ENCODE data around the gene TSPAN31. TPM values are rescaled to one million over a fixed set of nuclear protein-coding genes. Genes with fewer than 3 reads are reported as not detected.
A peak's percentile ranks its signal among the peaks of the same experiment; 100 is the strongest.

Gene TSPAN31, protein sequence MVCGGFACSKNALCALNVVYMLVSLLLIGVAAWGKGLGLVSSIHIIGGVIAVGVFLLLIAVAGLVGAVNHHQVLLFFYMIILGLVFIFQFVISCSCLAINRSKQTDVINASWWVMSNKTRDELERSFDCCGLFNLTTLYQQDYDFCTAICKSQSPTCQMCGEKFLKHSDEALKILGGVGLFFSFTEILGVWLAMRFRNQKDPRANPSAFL
- total RNA-seq (2021; fragmentation: NEBNext Ultra II Directional; extraction: Animal tissue kit (Norgen Biotek cat#: 25700)) (15.2 and 15.8 TPM in 2 replicates), polyA plus RNA-seq (2011; rRNA removed) (23.3 and 31.4 TPM in 2 replicates), polyA minus RNA-seq (2011; rRNA and poly(A)+ RNA removed) (26.3 and 33.9 TPM in 2 replicates)
- polyA plus RNA-seq (2011; cell fraction: cytosol; rRNA removed): 22.7 TPM
- 12.1 TPM for polyA plus RNA-seq (2011; cell fraction: nucleus; rRNA removed)
- polyA plus RNA-seq (2012, experiment 1 of 2): 14.1 to 22.6 TPM (median 19.5 TPM) in 4 replicates
- polyA plus RNA-seq (2012, experiment 2 of 2): 20.3 TPM
- polyA plus RNA-seq (2013, experiment 1 of 2): 15.8 TPM
- 17.6 TPM for polyA plus RNA-seq (2013, experiment 2 of 2)
- polyA minus RNA-seq (2011; cell fraction: cytosol; rRNA and poly(A)+ RNA removed): 11.2 TPM
- polyA minus RNA-seq (2011; cell fraction: nucleus; rRNA and poly(A)+ RNA removed): 15.2 TPM
- long read RNA-seq, experiment 1, partial matches to known transcripts: 0 of 4 reads
- long read RNA-seq, experiment 1, other reads (novel, unspliced or antisense): 1 of 4 reads
- long read RNA-seq, experiment 2, transcript TSPAN31-201 (6 exons, 1,849 nt): major isoform, 10 of 12 reads
- long read RNA-seq, experiment 2, partial matches to known transcripts: 0 of 12 reads
- long read RNA-seq, experiment 2, other reads (novel, unspliced or antisense): 2 of 12 reads

GRCh38 chr12:57744777-57745484, at the start of gene TSPAN31:
TSPAN31 (plus strand) TSS chr12:57745039; CDS start chr12:57745155, 116 bp downstream.
- peaks cover 6% of the 10 kb centered on the region for H3K79me1 ChIP-seq (ENCODE audit: low read depth, low read length)
- peak within 1 kb of the TSS; percentile 89 for H3K4ac ChIP-seq (replicated peaks; ENCODE audit: insufficient read length, low read depth, low read length)
- FAIRE-seq (peak; percentile 68), DNase-seq (ENCODE audit: low read depth in 1 of 2, low spot score in 2 of 2) (peak; percentile 91)
- H3K23me2 ChIP-seq (ENCODE audit: low read depth, low read length): peaks cover 4% of the 10 kb centered on the region
- H3K4me3 ChIP-seq (ENCODE audit: extremely low read depth in 1 of 4, insufficient read depth in 2 of 4, low read depth in 3 of 4, low read length in 4 of 4): peak within 1 kb of the TSS; percentile 66 to 85 (median 74)
- H3K79me2 ChIP-seq (ENCODE audit: control insufficient read depth in 1 of 2, insufficient read depth in 2 of 2, low read length in 2 of 2): no peaks in the 10 kb centered on the region
- H3K9me3 ChIP-seq (ENCODE audit: insufficient read depth in 2 of 2, low read depth in 1 of 2, low read length in 1 of 2): no peaks in the 10 kb centered on the region
- H2BK20ac ChIP-seq (ENCODE audit: low read length): no peak within 1 kb of the TSS
- peak within 1 kb of the TSS; percentile 27; the same call in 1 of the 2 replicates for H2AK5ac ChIP-seq (ENCODE audit: low read depth, low read length)
- peak within 1 kb of the TSS; percentile 53; the same call in 1 of the 2 replicates for H2BK15ac ChIP-seq (ENCODE audit: low read length)
- peaks cover 18 to 39% (median 29%) of the 10 kb centered on the region in 4 experiments for H3K36me3 ChIP-seq (ENCODE audit: control insufficient read depth in 2 of 4, insufficient read depth in 4 of 4, low read length in 3 of 4)
- H3K18ac ChIP-seq (ENCODE audit: extremely low read depth, low read length): peak within 1 kb of the TSS; percentile 100
- ChIA-PET POLR2A (ENCODE audit: partially characterized antibody) (interaction anchor here (0.7 to 4.4 kb wide), 30 partner anchors 8 to 515 kb away, joined by 3 to 35 read pairs (median 4); partner anchors contain the start of genes ARHGEF25, CYP27B1, DCTN2 and EEF1AKMT3), CTCF (ENCODE audit: partially characterized antibody) (interaction anchor here (1.0 to 2.0 kb wide), 9 partner anchors 8 to 161 kb away, joined by 3 to 7 read pairs (median 5); partner anchors contain the start of gene TSFM)
- H3K4me2 ChIP-seq (ENCODE audit: insufficient read depth in 1 of 2, low read depth in 2 of 2, low read length in 2 of 2): peak within 1 kb of the TSS; percentile 91 to 97
- peaks cover 6 to 21% (median 17%) of the 10 kb centered on the region in 4 experiments for H3K27me3 ChIP-seq (replicated peaks in 1 of 4; ENCODE audit: control insufficient read depth in 3 of 4, extremely low read depth in 1 of 4, insufficient read depth in 3 of 4, low read length in 3 of 4)
- H3K27ac ChIP-seq (ENCODE audit: low read depth, low read length): peak within 1 kb of the TSS; percentile 89
- WGBS, 2 experiments (ENCODE audit: extremely low coverage in 1 of 2, insufficient coverage in 1 of 2, insufficient read length in 1 of 2, insufficient replicate concordance in 2 of 2, low coverage in 1 of 2, low lambda C conversion rate in 2 of 2, missing lambda C conversion rate in 1 of 2): 3% methylated on average over 29 of the region's 29 CpGs; no CpG with 5 or more reads in 1 of the 2 experiments
- H2AFZ ChIP-seq (ENCODE audit: low read length): peak within 1 kb of the TSS; percentile 31; the same call in 1 of the 2 replicates
- H3K23ac ChIP-seq (ENCODE audit: insufficient read length): no peak within 1 kb of the TSS
- H2BK5ac ChIP-seq (ENCODE audit: low read depth, low read length): peak within 1 kb of the TSS; percentile 76
- no peak within 1 kb of the TSS for H3K56ac ChIP-seq (replicated peaks; ENCODE audit: insufficient read length, low read depth, low read length)
- peak within 1 kb of the TSS; percentile 92 for H2BK12ac ChIP-seq (ENCODE audit: low read depth, low read length)
- H4K5ac ChIP-seq (ENCODE audit: insufficient read length, low read depth, low read length): peak within 1 kb of the TSS; percentile 96
- H3K14ac ChIP-seq (ENCODE audit: insufficient read length): no peak within 1 kb of the TSS
- H4K91ac ChIP-seq (replicated peaks; ENCODE audit: insufficient read length, low read length): peak within 1 kb of the TSS; percentile 84
- peaks cover 0 to 5% (median 4%) of the 10 kb centered on the region in 4 experiments; a peak in 5 of 7 replicates for H3K4me1 ChIP-seq (replicated peaks in 1 of 4; ENCODE audit: control insufficient read depth in 3 of 4, insufficient read depth in 4 of 4, low read length in 3 of 4)
- peak within 1 kb of the TSS; percentile 39 for H2BK120ac ChIP-seq (replicated peaks; ENCODE audit: low read depth, low read length)
- H4K20me1 ChIP-seq (replicated peaks in 1 of 2; ENCODE audit: control insufficient read depth in 1 of 2, insufficient read depth in 2 of 2, low read length in 2 of 2): peaks cover 0 to 2% of the 10 kb centered on the region in 2 experiments
- peak within 1 kb of the TSS; percentile 45 to 88 (median 84) for H3K9ac ChIP-seq (replicated peaks in 1 of 4; ENCODE audit: extremely low read depth in 1 of 4, low read depth in 3 of 4, low read length in 3 of 4)
- peak within 1 kb of the TSS; percentile 94; the same call in 1 of the 2 replicates for H4K8ac ChIP-seq (ENCODE audit: extremely low read depth, insufficient read depth, low read length)
- TF ChIP-seq RBBP5 (IDR thresholded peaks at IDR 0.05; ENCODE audit: borderline replicate concordance, low read depth, low read length) (peak; percentile 52; the same call in 1 of the 2 replicates), KDM5A (IDR thresholded peaks at IDR 0.05; ENCODE audit: low read length) (0 out of 2 replicates have a peak, but pooled peaks have one; percentile 9), EZH2 (IDR thresholded peaks at IDR 0.05; ENCODE audit: low read depth, low read length, severe bottlenecking) (no peak), JUN (IDR thresholded peaks at IDR 0.05; ENCODE audit: low read depth, low read length) (no peak), RFX5 (IDR thresholded peaks at IDR 0.05; ENCODE audit: borderline replicate concordance, low read depth, low read length) (no peak), TAF1 (IDR thresholded peaks at IDR 0.05; ENCODE audit: low read depth, low read length) (peak; percentile 56), ZNF274 (IDR thresholded peaks at IDR 0.05; ENCODE audit: borderline replicate concordance, extremely low read depth, low read length) (no peak)

Measured in H1 (cell line).